ENCODE measurements around the gene MAPRE2.

Gene MAPRE2

DNA sequence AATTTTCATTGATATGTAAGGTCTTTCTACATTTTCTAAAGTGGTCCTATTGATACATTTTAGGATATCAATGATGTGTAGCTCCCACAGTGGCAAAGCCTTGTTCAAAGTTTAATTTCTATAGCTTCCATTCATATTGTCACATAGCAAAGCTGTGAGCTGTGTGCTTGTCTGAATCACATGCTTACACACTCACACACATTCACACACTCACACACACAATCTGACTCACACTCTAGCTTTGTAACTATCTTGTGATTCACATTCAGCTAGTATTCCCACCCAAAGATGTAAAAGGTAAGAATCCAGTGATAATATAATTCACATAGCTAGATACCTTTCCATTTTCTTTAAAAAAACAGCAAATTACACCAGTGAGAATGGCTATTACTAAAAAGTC is 58.7 kb downstream of the MAPRE2 start:
- TF ChIP-seq, protein P1, sequence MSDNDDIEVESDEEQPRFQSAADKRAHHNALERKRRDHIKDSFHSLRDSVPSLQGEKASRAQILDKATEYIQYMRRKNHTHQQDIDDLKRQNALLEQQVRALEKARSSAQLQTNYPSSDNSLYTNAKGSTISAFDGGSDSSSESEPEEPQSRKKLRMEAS (IDR thresholded peaks at IDR 0.05), result no peak
- no peak for TF ChIP-seq YY1 (IDR thresholded peaks at IDR 0.05; ENCODE audit: low read depth)
- no peak for TF ChIP-seq CEBPB (IDR thresholded peaks at IDR 0.05)
- no peak for TF ChIP-seq FOXM1 (IDR thresholded peaks at IDR 0.05; ENCODE audit: borderline replicate concordance, low read depth)
- TF ChIP-seq RAD21 (IDR thresholded peaks at IDR 0.05; ENCODE audit: low read depth), result no peak
- TF ChIP-seq EGR1 (IDR thresholded peaks at IDR 0.05), result no peak
- no peak for TF ChIP-seq ZBTB7A (IDR thresholded peaks at IDR 0.05; ENCODE audit: low read depth)

- TF ChIP-seq NFIC (IDR thresholded peaks at IDR 0.05) (no peak), TAF1 (IDR thresholded peaks at IDR 0.05; ENCODE audit: low read depth) (no peak)
These were observed 63.3 kb downstream of the MAPRE2 start for GRCh38 chr18:35104391-35105051.

- no peak for TF ChIP-seq TEAD4 (IDR thresholded peaks at IDR 0.05)
- no peak for TF ChIP-seq ZBTB7A (IDR thresholded peaks at IDR 0.05; ENCODE audit: low read depth)
- TF ChIP-seq REST (IDR thresholded peaks at IDR 0.05; ENCODE audit: low read depth), result no peak
- TF ChIP-seq CEBPB (IDR thresholded peaks at IDR 0.05), result no peak
- TF ChIP-seq FOXM1 (IDR thresholded peaks at IDR 0.05; ENCODE audit: borderline replicate concordance, low read depth), result no peak
- no peak for TF ChIP-seq EP300 (IDR thresholded peaks at IDR 0.05; ENCODE audit: borderline replicate concordance)
- no peak for TF ChIP-seq RAD21 (IDR thresholded peaks at IDR 0.05; ENCODE audit: low read depth)
- TF ChIP-seq TCF12 (IDR thresholded peaks at IDR 0.05; ENCODE audit: low read depth), result no peak
- no peak for TF ChIP-seq EGR1 (IDR thresholded peaks at IDR 0.05)
- TF ChIP-seq CREB1 (IDR thresholded peaks at IDR 0.05; ENCODE audit: low read depth), result no peak
- no peak for TF ChIP-seq TAF1 (IDR thresholded peaks at IDR 0.05; ENCODE audit: low read depth)
- no peak for TF ChIP-seq NFIC (IDR thresholded peaks at IDR 0.05)
- TF ChIP-seq YY1 (IDR thresholded peaks at IDR 0.05; ENCODE audit: low read depth), result no peak
- no peak for TF ChIP-seq USF1 (IDR thresholded peaks at IDR 0.05)
These were observed 65.0 kb downstream of the MAPRE2 start for GRCh38 chr18:35106013-35106844.

- no peak for TF ChIP-seq NFIC (IDR thresholded peaks at IDR 0.05)
- TF ChIP-seq, protein P1 (IDR thresholded peaks at IDR 0.05), result no peak
These were observed 65.6 kb downstream of the MAPRE2 start for GRCh38 chr18:35106845-35107148.

- TF ChIP-seq CREB1 (IDR thresholded peaks at IDR 0.05; ENCODE audit: low read depth), result no peak
- TF ChIP-seq, protein P1 (IDR thresholded peaks at IDR 0.05), result no peak
- no peak for TF ChIP-seq RAD21 (IDR thresholded peaks at IDR 0.05; ENCODE audit: low read depth)
These were observed 66.0 kb downstream of the MAPRE2 start for GRCh38 chr18:35107216-35107615.

GRCh38 chr18:35110059-35110458 is 68.8 kb downstream of the MAPRE2 start:
- TF ChIP-seq TCF12 (IDR thresholded peaks at IDR 0.05; ENCODE audit: low read depth) (no peak), RAD21 (IDR thresholded peaks at IDR 0.05; ENCODE audit: low read depth) (no peak)

DNA sequence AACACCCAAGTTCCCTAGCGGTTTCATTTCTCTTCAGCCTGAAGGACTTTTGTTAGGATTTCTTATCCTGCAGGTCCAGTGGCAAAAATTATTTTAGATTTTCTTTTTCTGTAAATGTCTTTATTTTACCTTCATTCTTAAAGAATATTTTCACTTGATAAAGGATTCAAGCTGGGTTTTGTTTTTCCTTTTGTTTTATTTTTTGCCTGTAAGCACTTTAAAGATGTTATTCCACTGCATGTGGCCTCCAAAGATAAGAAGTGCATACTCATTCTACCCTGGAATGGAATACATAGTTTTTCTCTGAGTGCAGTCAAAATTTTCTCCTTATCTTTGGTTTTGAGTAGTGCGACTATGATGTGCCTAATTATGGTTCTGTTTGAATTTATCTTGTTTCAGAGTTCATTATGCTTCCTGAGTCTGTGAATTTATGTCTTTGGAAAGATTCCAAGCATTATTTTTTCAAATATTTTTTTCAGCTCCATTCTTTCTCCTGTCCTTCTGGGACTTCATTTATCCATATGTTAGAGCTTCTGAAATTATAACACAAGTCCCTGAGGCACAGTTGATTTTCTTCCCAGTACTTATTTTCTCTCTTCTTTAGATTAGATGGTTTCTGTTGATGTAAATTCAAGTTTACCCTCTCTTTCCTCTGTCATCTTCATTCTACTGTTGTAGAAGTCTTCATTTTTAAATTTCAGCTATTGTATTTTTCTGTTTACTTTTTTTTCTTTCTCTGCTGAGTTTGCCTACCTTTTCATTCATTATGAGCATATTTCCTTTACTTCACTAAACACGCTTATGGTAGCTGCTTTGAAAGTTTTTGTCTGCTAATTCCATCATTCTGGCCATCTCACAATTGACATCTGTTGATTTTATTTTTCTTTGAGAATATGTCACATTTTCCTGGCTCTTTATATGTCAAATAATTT is 69.6 kb downstream of the MAPRE2 start:
- TF ChIP-seq CREB1 (IDR thresholded peaks at IDR 0.05; ENCODE audit: low read depth) (no peak), TEAD4 (IDR thresholded peaks at IDR 0.05) (no peak), USF1 (IDR thresholded peaks at IDR 0.05) (no peak), EGR1 (IDR thresholded peaks at IDR 0.05) (no peak), CEBPB (IDR thresholded peaks at IDR 0.05) (no peak), RAD21 (IDR thresholded peaks at IDR 0.05; ENCODE audit: low read depth) (no peak), YY1 (IDR thresholded peaks at IDR 0.05; ENCODE audit: low read depth) (no peak), EP300 (IDR thresholded peaks at IDR 0.05; ENCODE audit: borderline replicate concordance) (no peak), ZBTB7A (IDR thresholded peaks at IDR 0.05; ENCODE audit: low read depth) (no peak), TAF1 (IDR thresholded peaks at IDR 0.05; ENCODE audit: low read depth) (no peak)
